HL-60 (cell line): ENCODE measurements around the gene SLC4A3.

Experiments
- CTCF ChIP-seq: IDR thresholded peaks from one replicate; pipeline ENCODE4 v1.5.1; 2011; ENCODE audit warnings: low read length, control low read depth, inconsistent platforms; ENCODE audit not compliant: insufficient read depth
- POLR2AphosphoS5 ChIP-seq: IDR thresholded peaks from 2 replicates; pipeline ENCODE4 v1.6.1; 2012; ENCODE audit warnings: low read depth
- TF ChIP-seq, protein P1 (sequence below): IDR thresholded peaks from 2 replicates; pipeline ENCODE4 v1.6.1; 2012; ENCODE audit warnings: low read depth; ENCODE audit not compliant: insufficient replicate concordance

DNA sequence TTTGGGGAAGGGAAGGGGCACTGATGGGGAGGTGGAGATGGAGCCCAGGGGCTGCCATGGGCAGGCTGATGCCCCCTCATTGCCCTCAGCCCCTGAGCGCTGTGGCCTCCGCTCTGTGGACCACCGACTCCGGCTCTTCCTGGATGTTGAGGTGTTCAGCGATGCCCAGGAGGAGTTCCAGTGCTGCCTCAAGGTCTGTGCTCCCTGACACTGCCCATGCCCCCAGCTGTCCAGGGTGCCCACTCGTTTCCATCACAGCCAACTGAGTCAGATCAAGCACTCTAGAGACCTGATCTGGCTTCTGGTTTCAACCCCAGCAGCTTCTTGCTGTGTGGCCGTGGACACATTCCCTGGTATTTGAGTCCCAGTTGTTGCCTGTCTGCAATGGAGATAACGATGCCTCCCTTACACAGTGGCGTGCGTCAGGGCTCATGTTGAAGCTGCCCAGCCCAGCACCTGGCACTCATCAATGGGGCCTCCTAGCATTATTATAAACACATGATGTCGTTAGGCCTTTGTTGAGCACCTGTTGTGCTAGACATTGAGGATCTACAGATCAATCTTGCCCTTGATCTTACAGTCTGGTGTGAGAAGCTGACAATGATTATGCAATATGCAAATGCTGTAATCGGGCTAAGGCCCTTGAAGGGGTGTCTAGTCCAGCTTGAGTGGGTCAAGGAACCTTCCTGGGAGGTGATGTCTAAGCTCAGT, 15.4 kb upstream of the SLC4A3 start:
- TF ChIP-seq CTCF (no peak), POLR2AphosphoS5 (no peak)
- TF ChIP-seq, protein P1, sequence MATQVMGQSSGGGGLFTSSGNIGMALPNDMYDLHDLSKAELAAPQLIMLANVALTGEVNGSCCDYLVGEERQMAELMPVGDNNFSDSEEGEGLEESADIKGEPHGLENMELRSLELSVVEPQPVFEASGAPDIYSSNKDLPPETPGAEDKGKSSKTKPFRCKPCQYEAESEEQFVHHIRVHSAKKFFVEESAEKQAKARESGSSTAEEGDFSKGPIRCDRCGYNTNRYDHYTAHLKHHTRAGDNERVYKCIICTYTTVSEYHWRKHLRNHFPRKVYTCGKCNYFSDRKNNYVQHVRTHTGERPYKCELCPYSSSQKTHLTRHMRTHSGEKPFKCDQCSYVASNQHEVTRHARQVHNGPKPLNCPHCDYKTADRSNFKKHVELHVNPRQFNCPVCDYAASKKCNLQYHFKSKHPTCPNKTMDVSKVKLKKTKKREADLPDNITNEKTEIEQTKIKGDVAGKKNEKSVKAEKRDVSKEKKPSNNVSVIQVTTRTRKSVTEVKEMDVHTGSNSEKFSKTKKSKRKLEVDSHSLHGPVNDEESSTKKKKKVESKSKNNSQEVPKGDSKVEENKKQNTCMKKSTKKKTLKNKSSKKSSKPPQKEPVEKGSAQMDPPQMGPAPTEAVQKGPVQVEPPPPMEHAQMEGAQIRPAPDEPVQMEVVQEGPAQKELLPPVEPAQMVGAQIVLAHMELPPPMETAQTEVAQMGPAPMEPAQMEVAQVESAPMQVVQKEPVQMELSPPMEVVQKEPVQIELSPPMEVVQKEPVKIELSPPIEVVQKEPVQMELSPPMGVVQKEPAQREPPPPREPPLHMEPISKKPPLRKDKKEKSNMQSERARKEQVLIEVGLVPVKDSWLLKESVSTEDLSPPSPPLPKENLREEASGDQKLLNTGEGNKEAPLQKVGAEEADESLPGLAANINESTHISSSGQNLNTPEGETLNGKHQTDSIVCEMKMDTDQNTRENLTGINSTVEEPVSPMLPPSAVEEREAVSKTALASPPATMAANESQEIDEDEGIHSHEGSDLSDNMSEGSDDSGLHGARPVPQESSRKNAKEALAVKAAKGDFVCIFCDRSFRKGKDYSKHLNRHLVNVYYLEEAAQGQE: no peak
